Measurements from ENCODE around the gene GIT2.
A peak's percentile ranks its signal among the peaks of the same experiment; 100 is the strongest.
"Not testable (repeated sequence)": the region's sequence is repeated elsewhere in the genome, so short reads cannot be mapped to it uniquely, and the experiment has no call there.

GIT2 gene

DNA sequence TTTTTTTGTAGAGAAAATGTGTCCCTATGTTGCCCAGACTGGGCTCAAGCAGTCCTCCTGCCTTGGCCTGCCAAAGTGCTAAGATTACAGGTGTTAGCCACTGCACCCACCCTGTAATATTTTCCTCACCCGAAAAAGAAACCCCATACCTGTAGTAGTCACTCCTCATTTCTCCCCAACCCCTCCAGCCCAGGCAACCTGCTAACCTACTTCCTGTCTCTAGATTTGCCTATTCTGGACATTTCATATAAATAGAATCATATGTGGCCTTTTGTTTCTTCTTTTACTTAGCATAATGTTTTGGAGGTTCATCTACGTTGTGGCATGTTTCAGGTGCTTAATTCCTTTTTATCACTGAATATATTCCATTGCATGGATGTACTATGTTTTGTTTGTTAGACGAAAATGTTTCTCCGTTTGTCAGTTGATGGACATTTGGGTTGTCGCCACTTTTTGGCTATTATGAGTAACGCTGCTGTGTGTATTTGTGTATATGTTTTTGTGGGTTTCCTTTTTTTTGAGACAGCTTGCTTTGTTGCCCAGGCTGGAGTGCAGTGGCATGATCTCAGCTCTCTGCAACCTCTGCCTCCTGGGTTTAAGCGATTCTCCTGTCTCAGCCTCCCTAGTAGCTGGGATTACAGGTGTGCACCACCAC, 9.3 kb upstream of the GIT2 start:
- DNase-seq = peak; percentile 49

DNA sequence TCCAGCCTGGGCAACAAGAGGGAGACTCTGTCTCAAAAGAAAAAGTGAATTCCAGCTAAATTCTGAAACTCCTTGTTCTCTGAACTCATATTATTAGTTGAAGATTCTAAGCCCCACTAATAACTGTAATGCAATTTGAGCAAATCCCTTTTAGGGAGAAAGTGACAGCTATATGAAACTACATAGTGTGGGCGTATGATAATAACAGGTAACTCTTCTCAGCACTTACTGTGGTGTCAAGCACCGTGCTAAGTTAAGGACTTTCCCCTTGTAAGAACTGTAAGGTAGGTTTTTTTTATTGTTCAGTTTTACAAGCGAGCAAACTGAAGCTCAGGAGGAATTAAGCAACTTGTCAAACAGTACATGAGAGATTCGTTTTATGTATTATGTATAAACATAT, 8.4 kb upstream of the GIT2 start:
- no peak for DNase-seq

DNA sequence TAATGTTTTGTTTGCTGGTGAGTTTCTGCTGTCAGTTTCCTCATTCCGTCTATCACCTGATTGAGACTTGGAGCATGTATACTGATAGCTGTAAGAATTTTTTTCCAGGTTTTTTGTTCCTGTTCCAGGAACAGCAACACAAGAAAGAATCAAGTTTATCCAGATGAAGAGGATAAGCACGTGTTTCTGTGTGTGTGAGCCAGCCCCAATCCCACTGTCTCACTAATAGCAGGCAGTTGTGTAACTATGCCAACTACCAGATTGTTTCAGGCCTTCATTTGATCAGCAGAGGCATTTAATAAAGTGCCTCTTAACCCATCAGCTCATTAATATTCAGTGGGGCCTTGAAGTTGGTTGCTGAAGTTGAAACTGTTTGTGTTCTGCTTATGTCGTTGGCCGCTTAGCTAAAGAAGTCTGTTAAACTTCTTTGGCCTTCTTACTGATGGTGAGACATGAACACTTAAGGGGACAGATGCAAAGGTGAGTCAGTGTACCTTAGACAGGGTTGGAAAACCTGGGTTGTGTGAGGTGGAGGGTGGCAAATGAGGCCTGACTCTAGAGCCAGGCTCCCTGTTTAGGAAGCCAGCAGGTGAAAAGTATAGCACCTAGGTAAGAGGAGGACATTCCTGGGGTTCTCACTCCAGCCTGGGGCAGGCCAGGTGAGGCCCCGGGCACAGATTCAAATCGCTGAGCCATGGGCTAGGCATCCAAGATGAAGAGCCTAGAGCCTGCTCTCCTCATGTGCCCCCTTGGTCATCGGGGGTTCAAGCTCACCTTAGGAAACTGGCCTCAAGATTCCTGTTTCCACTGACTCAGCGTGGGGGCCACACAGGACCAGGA, 6.7 kb upstream of the GIT2 start:
- DNase-seq = no peak

DNA sequence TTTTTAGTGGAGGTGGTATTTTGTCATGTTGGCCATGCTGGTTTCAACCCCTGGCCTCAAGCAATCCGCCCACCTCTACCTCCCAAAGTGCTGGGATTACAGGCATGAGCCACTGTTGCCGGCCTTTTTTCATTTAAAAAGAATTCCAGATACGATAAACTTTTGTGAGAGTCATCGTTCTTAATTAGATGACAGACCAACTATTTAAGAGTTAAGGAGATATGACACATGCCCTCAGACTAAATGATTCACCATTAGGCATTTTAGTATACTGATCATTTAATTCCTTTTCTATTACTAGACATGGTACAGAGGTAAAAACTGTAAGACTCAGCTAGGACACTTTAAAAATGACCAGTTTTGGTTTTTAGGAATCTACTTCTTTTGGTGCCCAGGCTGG, 5.4 kb upstream of the GIT2 start:
- no peak for DNase-seq

DNA sequence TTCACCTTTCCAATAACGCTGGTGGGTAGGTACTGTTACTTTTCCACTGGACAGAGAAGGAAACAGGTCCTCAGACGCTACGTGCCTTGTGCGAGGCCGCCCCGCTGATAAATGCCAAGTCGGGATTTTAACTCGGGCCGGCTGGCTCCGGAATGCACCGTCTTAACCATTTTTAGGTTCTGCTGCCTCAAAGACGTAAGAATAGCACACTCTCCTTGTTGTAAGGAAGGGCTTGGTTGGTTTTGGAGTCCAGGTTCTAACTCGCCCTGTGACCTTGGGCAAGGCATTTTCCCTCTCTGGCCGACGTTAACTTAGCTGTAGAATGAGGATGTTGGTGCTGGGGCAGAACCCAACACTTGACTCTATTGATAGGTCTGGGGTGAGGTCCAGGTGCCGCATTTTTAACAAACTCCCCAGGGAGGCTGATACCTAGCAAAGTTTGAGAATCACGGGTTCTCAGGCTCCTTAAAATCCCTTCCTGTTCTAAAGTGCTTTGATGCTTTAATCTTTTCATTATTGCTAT, 3.9 kb upstream of the GIT2 start:
- DNase-seq = no peak

DNA sequence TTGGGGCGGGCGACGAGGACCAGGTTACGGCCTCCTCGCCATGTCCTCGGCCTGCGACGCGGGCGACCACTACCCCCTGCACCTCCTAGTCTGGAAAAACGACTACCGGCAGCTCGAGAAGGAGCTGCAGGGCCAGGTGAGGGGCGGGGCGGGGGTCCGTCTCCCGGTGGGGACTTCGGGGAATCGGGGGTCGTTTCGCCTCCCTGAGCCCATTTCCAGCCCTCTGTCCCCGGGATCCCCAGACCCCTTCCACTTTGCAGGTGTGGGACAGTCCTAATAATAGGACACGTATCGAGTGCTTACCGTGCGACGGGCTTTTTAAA, 3.4 kb upstream of the GIT2 start:
- DNase-seq = no peak

DNA sequence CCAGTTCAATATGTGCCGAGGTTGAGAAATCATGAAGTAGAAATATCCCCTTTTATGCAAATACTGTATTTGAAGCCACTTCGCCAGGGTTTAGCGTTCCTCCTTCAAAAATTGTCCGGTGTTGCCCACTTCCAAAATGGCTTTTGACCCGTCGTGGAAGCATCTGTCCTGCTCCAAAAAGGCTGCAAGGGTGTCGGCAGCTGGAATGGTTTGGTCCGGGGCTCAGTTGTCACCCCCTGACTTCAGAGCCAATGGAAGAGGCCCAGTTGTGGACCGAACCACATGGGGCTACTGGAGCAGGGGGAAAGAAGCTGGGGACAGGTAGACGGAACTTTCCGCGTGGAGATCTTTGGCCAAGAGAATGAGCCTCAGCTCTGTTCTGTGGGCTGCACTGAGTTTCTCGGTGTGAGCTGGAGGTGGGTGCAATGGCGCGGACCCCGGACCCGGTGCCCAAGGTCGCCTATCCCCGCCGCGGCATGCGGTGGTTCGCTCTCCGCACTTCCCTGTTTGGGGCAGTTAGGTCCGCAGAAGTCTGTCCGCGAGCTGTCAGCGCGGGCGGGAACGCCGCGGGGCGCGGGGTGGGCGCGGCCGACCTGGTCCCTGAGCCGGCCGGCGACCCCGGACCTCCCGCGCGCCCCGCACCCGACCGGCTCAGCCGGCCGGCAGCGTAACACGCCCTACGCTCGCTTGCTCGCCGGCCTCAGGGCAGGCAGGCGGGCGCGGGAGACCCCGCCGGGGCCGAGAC, 2.9 kb upstream of the GIT2 start, which contains the start of gene ANKRD13A:
TSS of gene ANKRD13A (plus strand) at position 527 of the 745 bp plus-strand sequence. CDS start 259 bp downstream, outside the sequence.
- peak; percentile 96 for DNase-seq

DNA sequence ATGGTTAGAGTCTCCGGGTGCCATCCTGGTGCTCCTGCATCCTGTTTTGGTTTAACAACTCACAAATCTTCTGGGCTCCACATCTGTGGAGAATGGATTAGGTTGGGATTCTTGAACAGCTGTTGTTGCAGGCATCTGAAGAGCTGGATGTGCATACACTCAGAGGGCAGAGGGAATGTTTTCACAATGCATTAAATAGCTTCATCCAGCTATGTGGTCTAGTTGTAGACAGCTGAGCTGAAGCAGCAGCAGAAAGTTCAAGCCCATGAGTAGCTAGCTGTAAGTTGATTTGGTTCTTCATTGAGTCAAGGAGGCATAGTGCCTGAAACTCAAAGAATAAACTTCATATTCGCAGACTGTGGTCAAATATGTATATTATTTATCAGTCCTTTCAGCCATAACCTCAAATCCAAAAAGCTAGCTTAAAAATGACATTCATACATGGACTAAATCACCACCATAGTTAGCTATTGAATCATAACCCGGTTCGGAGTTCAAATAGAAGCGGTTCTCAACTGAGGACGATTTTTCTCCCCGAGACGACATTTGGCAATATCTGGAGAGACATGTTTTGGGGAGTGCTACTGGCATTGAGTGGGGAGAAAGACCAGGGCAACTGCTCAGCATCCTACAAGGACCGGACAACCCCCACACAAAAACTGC, 2.2 kb upstream of the GIT2 start:
- no peak for DNase-seq

DNA sequence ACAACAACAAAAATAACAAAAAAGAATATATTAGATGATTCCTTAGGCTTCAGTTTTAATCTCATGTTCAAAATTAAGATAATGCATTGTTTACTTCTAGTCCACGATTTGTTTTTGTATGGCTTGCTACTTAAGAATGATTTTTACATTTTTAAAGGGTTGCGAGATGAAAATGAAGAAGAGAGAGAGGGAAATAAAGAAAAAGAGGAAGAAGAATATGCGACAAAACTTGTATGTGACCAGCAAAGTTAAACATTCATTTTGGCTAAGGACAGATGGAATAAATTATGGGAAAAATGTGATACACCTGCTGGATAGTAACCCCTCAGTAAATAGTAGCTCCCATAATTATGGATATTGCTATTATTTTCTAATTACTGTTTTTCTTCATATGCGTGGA, 1.2 kb upstream of the GIT2 start:
- DNase-seq = no peak

DNA sequence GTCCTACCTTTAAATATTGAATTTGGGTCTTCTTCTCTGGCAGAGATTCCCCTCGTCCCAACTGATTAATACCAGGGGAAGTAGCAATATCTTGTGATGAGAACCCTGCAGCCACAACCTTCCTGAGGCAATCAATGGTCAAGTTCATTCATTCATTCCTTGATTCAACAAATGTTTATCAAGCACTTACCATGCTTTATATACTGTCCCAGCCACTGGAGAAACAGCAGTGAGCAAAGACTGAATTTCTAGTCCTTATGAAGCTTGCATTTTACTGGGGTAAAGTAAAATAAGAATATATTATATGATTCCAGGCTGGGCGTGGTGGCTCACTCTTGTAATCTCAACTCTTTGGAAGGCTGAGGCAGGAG, 300 bp upstream of the GIT2 start:
- DNase-seq = no peak

DNA sequence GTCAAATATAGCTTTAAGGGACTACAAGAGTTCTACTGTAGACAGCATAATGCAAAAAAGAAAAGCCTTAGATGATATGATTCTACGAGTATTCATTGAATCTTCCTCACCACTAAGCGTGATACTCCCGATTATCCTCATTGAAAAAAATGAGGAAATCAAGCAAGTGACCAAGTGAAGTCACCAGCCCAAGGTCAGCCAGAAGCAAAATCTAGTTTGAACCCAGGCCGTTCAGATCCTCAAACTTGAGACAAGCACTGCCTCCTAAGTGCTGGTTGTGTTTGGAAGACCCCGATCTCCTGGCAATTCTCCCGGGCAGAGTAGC, 845 bp downstream of the GIT2 start:
- DNase-seq = no peak

DNA sequence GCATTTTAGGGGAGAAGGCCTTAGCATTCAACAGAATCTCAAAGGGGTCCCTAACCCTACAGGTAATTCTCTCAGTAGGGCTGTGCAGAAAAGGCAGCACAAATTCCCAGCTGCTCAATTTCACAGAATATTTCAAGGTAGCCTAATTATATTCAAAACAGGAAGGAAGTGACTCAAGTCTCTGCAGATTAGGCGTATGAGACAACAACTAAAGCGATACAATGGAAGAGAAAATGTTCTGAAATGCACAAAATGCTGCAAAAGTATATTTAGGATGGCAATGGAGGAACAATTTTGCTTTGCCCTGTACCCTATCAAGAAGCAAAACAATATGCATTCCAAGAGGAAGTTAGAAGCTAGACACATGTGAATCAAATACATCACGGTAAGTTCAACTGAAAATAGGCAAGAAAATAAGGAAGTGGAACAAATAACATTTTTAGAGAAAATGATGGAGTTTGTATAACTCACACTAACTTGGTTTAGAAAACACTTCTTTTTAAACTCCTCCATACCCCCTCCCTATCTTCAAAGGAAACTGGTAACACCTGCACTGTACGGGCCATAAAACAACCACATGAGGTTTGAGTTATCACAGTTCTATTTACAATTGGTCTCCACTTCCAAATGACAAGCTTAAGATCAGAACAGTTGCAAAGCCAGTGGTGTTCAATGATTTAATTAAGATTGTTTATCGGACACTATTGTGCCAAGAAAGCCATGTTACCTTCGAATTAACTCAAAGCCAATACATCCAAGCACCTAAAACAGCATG, 1.6 kb downstream of the GIT2 start:
- DNase-seq = peak; percentile 67

DNA sequence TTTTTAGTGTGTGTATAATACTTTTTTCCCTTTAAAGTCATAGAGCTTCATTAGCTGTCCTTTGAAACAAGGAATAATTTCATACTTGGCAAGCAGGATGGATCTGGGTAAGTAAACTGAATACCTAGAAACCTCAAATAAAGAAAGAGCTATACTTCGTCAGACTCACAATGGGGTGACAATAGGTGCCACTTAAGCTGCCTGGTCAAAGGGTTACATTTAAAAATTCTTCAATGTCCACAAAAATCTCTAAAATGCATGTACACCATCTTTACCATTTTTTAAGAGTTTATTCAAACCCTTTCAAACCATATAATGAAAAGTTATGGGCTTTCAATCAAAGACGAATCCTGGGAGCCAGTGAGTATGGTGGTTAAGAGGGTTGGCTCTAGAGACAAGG, 3.1 kb downstream of the GIT2 start:
- DNase-seq = no peak

DNA sequence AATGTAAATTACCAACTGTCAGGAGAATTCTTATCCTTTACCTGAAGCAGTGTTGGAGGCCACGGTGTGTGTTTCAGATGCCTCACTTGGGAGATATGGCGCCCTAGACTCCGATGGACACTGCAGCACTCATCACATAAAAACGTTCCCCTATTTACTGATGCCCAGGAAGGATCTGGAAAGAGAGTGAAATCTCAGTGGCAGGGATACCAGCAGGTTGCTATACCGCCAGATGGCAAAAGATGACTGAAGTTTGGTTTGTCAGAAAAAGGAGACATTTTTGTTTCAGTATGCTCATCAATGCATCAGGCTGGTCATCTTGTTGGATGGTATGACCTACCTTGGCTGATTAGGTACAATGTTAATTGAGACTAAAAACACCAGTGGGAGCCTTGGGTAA, 4.6 kb downstream of the GIT2 start:
- DNase-seq = no peak

DNA sequence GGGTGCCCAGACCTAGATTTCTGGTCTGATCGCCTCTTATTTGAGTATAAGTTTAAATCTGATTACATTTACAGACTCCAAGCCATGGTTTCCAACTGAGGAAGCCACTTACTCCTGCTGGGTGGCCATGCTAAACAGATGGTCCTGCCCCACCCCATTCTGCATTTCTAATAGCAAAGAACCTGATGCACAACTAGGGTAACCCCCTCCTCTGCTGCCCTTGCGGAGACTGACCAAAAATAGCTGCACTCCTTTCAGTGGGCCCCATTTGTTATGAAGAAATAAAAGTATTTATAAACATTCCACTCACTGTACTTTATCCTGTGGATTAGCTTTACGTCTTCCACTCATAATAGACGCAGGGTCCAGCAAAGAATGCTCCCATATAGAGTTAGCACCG, 6.8 kb downstream of the GIT2 start:
- no peak for DNase-seq

DNA sequence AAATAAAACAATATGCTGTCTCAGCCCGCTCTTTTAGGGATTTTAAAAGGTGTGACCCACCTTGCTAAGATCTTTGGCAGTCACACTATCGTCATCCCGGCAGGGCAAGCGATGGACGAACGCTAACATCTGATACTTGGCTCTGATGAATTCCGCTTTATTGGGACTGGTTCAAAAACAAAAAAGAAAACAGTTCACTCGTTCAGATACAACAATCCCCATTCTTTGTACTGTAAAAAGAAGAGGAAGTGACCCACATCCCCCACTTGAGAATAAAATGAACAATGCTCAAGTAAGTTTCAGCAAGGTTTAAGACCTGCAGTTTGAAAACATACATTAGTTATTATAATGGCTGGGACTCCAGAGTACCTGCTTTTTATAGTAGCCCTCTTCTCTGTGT, 7.3 kb downstream of the GIT2 start:
- DNase-seq = no peak

DNA sequence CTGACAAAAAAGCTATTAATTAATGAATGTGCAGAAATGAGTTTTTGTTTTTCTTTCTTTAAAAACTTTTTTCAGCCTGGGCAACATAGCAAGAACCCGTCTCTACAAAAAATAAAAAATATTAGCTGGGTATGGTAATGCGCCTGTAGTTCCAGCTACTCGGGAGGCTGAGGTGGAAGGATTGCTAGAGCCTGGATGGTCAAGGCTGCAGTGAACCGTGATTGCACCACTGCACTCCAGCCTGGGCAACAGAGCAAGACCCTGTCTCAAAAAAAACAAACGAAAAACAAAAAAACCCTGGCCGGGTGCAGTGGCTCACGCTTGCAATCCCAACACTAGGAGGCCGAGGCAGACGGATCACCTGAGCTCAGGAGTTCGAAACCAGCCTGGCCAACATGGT, 7.9 kb downstream of the GIT2 start:
- DNase-seq = no peak

DNA sequence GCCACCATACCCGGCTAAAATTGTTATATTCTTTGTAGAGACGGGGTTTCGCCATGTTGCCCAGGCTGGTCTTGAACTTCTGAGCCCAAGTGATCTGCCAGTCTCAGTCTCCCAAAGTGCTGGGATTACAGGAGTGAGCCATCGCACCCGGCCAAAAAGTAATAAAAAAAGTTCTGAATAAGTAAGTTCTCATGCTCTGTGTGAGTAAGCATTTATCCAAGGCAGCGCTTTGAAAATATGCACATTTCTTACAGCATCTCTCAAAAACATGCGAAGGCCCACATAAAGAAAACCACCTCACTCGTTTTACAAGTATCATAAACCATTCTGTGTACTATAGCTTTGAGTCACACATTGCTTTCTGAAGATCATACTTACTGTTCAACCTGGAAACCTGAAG, 8.6 kb downstream of the GIT2 start:
- DNase-seq = no peak

DNA sequence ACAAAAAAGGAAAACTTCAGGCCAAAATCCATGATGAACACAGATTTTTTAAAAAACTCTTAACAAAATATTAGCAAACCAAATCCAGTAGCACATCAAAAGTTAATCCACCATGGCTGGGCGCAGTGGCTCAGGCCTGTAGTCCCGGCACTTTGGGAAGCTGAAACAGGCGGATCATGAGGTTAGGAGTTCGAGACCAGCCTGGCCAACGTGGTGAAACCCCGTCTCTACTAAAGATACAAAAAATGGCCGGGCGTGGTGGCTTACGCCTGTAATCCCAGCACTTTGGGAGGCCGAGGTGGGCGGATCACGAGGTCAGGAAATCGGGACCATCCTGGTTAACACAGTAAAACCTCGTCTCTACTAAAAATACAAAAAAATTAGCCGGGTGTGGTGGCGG, 9.9 kb downstream of the GIT2 start:
- DNase-seq = not testable (repeated sequence)

DNA sequence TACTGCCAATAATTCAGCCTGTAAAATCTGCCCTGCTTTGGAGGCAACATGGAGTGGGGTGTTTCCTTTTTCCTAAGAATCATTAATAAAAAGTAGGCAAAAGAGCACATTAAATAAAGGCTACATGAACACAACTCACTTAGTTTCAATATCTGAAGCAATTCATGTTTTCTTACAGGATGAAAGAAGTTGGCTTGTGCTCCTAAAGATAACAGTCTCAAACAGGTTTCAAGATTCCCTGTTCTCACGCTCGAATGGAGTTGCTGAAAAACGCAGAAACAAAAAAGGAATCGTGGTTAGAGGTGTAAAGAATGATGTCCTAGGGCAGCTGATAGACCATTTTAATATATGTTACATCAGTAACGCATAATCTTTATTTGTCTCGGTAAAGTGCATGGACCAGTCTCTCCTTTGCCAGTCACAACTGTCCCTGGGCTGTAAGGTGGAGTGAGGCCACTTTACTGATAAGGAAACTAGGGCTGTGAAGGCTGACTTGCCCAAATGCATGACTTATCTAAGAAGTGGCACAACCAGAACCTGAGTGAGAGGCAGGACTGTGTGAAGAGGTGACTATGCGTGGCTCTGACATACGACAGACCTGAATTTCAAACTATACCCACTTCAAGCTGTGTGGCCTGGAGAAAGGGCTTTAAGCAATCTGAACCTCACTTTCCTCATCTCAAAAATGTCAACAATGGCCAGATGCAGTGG, 12.6 kb downstream of the GIT2 start:
- no peak for DNase-seq

DNA sequence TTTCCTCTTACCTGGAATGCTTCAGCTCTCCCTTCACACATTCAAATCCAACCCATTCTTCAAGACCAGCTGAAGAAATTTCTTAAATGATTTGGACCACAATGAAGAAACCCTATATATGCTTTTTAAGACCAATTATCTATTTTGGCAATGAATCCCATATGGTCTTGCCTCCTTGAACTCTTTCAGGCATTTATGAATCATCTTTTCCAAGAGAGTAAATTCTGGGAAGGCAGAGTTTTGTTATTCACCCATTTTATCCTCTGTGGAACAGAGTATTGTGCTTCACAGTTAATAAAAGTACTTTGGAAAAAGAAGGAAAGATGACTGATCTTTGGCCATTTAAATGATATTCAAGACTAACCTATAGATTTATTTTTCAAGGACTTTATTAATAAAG, 14.0 kb downstream of the GIT2 start:
- DNase-seq = no peak

DNA sequence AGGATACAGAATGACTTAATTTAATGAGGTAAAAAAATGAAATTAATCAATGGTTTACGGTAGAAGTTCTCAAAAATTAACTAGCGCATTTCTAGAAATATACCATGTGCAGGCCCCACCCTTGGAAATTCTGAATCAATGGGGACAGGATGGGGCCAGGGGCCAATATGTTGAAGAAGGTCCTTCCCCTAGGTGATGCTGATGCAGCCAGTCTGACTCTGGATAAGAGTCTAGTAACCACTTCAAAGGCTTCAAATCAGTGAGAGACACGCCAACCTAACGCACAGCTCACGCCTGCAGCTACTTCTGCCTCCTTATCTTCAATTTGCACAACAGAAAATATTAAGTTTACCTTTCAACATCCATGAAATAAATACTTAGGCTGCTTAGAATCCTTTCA, 14.9 kb downstream of the GIT2 start:
- peak; percentile 72 for DNase-seq
